EL (cell line): ENCODE data around the gene BANK1.

ENCODE experiments used
- DNase-seq: peaks from one replicate; pipeline ENCODE4 v3.0.0-alpha.2; 2016

Gene BANK1

DNA sequence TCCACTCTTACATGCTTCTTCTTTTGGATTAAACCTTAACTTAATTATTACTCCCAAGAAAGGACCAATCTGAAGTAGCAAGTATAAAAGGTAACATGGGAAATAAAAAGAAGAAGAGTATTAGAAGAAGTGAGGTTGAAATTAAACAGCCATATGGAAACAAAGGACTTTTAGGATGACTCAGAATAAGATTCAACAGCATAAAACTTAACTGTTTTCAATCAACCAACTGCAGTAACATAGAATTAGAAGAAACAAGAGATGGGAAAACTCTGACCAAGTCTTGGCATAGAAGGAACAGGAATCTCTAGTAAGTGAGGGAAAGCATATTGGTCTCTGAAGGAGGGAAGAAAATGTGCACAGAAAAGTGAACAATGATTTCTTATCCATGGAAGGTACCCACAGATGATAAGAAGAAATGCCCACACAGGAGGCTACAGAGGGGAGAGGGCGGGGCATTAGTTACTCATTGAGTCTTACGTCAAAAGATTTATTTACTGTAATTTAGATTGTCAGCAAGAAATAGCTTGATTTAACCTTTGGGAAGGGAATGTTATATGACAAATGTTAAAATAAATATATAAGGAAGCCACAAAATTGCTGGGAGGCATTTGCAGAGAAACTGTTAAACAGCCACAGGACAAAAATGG is 177.3 kb downstream of the BANK1 start:
- peak; percentile 54 for DNase-seq

- DNase-seq = no peak
These were observed 177.8 kb downstream of the BANK1 start for GRCh38 chr4:101968364-101968763.

GRCh38 chr4:101969965-101970364 is 179.4 kb downstream of the BANK1 start:
- DNase-seq = no peak

DNA sequence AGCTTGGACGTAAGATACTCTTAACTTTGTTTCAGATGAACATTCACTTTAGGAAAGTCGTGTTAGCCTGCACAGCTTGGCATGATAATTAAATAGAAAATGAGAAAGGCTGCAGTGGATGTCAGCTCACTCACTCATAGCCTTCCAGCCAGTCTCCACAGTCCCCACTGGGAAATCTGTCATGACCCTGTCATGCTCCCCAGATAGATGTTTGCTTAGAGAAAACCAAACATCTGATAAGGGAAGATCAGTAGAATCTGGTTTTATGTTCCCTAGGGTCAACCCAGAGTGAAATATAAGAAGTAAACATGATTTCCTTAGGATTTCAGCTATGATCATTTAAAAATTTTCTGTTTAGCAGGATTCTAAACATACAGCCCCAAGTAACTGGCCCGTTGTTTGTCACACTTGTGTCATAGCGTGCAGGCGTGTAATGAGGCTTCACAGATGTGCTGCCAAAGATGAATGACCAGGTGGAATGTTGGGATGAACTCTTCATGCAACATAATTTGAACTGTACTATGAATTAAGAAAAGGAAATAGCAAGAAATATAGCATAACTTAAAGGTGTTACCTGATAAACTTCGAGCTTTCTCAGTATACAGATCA is 180.1 kb downstream of the BANK1 start:
- DNase-seq = no peak

DNA sequence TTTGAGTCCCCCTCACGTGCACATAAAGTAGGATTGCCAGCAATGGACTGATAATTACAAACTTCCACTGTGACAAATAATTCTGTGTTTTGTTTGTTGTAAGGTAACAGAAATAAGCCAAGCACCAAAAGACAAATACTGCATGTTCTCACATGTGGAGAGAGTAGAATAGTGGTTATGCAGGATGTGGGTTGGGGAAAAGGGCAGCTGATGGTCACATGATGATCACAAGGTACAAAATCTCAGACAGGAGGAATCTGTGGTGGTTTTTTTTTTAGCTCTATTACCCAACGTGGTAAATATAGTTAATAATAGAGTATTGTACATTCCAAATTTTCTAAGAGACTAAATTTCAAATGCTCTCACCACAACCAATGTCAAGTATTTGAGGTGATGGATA is 182.3 kb downstream of the BANK1 start:
- DNase-seq = no peak

DNA sequence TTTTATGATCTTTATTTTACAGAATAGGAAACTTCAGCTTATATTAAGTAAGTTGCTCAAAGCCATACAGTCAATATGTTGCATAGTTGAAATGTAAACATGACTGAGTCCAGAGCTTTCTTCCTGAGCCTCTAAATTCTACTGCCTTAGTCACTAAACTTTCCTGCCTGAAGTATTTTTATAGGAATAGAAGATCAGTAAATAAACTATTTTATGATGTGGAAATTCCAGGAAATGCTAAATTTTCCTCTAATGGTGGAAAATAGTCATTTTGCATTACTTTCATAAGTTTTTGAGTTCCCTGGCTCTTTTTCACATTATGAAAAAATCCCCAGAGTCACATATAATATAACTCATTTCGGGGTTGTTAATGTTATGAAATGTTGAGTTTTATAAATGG is 182.8 kb downstream of the BANK1 start:
- peak; percentile 36 for DNase-seq

GRCh38 chr4:101977076-101977475 is 186.5 kb downstream of the BANK1 start:
- DNase-seq = peak; percentile 97

- no peak for DNase-seq
These were observed 191.2 kb downstream of the BANK1 start for GRCh38 chr4:101981756-101982155.

DNA sequence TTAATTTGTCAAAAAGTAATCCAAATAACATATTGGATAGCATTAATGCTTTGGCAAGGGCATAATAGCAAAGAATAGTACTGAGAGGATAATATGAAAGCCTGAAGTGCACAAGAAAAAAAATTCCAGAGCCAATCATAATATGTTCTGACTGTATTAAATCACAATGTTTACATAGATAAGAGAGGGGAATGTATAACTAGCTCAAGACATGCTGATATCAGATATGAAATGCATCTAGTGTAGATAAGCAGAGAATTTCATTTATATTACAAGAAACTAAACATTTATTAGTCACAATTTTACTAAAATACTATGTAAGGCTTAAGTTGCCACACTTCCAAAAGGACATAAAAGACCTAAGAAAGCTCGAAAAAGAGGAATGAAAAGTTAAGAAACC is 193.3 kb downstream of the BANK1 start:
- DNase-seq = no peak

GRCh38 chr4:101987623-101988243 is 197.2 kb downstream of the BANK1 start:
- DNase-seq = no peak

DNA sequence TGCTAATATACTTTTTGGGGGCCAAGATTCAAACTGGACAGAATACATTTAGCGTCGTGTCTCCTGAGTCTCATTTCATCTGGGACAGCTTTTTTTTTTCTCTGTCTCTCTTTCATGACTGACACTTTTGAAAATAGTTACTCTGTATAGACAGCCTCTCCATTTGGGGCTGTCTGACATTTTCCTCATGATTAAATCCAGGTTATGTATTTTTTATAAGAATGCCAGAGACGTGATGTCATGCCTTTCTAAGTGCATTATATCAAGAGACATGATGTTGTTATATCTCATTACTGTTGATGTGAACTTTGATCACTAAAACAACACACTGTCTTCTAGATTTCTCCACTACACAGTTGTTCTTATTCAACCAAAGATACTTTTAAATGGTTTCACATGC is 199.0 kb downstream of the BANK1 start:
- peak; percentile 6 for DNase-seq

- DNase-seq = no peak
These were observed 201.9 kb downstream of the BANK1 start for GRCh38 chr4:101992446-101992845.

GRCh38 chr4:101993002-101993841 is 202.7 kb downstream of the BANK1 start:
- no peak for DNase-seq

DNA sequence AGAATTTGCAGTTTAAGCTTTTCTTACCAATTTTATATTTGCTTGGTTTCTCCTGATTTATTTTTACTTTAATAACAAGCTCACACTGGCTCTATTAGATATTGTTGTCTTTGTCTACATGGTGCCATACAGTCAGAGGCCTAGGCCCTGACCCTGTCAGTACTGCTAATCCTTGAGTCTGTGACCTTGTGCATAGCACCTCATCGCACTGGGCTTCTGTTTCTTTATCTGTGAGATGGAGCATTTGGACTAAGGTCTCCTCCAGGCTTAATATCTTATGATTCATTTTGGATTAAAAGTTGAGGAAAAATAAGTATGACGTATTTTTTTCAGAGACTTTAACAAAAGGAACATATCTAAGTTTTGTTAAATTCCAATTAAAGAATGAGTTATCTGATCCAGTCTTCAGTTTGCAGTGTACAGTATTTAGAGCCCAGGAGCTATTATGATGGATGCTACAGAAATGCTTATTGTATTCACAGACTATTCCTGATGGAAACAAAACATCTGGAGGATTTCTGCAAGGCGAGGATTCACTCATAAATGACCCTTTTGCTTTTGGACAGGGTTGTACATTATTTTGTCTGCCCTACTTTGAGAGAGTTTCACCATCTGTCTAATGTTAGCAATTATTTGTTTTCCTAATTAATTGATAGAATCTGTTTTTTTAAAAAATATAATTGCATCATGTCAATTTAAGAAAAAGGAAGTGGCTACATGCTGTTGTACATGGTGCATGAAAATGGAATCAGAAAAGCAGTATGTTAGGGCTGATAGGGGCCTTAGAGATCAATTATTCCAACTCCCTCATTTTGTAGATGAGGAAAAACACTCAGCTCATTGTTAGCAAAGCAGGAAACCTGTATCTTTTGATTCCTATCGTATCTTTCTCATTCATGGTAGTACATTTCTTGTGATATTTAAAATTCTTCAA is 203.6 kb downstream of the BANK1 start:
- DNase-seq = no peak

DNA sequence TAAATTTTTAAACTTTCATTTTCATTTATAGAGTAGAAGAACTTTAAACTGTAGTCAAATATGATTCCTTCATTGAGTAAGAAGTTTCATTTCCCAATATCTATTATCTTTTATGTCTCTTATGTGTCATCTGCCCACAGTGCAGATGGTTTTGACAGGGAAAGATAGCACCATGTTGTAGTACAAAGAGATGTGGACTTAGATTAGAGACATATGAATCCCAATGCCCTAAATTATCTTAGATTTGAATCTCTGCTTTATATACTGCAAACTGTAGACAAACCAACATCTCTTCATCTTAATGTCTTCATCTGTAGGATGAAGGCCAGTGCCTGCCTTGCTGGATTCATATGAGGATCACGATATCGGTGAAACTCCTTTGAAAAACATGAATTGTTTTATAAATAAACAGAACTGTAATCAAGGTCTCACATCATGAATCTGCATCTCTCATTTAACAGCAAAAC is 217.5 kb downstream of the BANK1 start:
- no peak for DNase-seq

GRCh38 chr4:102008711-102009110 is 218.2 kb downstream of the BANK1 start:
- no peak for DNase-seq

GRCh38 chr4:102022343-102022742 is 231.8 kb downstream of the BANK1 start:
- peak; percentile 9 for DNase-seq

DNA sequence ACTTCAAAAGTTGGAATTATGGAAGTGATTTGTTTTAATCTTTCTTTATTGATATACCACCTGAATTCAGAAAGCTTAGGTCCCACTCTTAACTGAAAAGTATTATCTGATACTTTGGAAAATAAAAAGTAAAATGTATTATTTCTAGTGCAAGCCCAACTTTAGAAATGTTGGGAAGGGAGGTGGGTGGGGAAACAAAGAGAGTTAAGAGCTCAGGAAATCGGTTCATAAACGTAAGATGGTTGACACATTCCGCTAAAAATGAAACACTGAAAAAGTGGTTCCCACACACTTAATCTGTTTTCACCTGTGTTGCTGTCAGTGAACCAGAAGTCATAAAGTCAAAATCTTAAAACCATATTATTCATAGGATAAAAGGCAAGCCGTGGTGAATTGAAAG is 237.4 kb downstream of the BANK1 start:
- no peak for DNase-seq

GRCh38 chr4:102031406-102031805 is 240.9 kb downstream of the BANK1 start:
- no peak for DNase-seq

- no peak for DNase-seq
These were observed 245.5 kb downstream of the BANK1 start for GRCh38 chr4:102036016-102036415.

DNA sequence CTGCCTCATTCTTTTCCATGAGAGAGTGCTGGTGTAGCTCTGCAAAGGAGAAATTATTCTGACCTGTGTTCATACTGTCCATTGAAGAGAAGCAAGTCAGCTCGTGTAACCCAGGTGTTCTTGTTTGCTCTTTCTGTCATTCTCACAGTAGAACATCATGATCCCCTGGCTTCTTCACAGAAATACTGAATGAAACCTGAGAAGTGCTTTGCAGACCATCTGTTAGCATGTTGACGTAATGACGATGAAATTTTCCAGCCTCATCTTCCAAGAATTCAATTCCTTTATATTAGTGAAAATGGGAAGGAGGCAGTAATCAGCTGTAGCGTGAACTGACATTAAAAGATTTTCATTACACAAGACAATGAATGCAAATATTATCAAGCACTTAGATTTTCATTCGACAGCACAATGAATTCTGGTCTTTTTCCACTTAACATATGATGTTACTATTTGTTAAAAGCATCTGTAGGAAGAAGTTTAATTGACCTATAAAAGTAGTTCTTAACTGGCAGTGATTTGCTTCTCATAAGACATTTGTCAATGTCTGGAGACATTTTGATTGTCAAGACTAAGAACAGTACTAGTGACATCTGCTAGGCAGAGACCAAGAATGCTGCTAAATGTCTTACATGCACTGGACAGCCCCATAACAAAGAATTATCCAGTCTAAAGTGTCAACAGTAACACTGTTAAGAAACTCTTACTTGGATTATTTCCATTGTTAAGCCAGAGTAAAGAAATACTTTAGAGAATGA is 246.3 kb downstream of the BANK1 start:
- DNase-seq = peak; percentile 63

GRCh38 chr4:102037566-102037965 is 247.0 kb downstream of the BANK1 start:
- no peak for DNase-seq
